Endothelial cell of umbilical vein (primary cell): ENCODE data around the gene RAD51B. TPM values are rescaled to one million over a fixed set of nuclear protein-coding genes. Genes with fewer than 3 reads are reported as not detected.

Experiments
- BruUV-seq: library from RNA; stranded (reverse); fragments of 400-500 nt; replicated peaks from 2 replicates; lab custom pipeline; 2021; lab: Mats Ljungman, UMichigan
- CTCF ChIA-PET: fragments of 300-600, 350-600 bp; sonication (Branson Sonifier 250); formaldehyde crosslinking; loops from one replicate; lab custom pipeline; 2021; ENCODE audit warnings: antibody characterized with exemption, inconsistent platforms; lab: Charles Lee
- POLR2A ChIA-PET: fragments of 300-600, 350-600 bp; sonication (Branson Sonifier 250); formaldehyde crosslinking; loops from one replicate; lab custom pipeline; 2021; ENCODE audit warnings: antibody characterized with exemption, inconsistent platforms; lab: Charles Lee
- DNase-seq: peaks from one replicate; pipeline ENCODE4 v3.0.0-alpha.2; 2011; ENCODE audit warnings: low read depth, low spot score
- FAIRE-seq: peaks from 2 replicates; lab custom pipeline; 2011; peaks lifted over from hg19 to GRCh38; lab: Jason Lieb, UNC
- H2AFZ ChIP-seq: 2 replicates; pipeline ENCODE4 v1.6.0; 2012; ENCODE audit warnings: low read depth, low read length, control low read depth, inconsistent platforms
- H3K27ac ChIP-seq: 2 replicates; pipeline ENCODE4 v1.5.1; 2011; ENCODE audit warnings: low read depth, mild to moderate bottlenecking, control low read depth, low read length, moderate library complexity; ENCODE audit not compliant: insufficient read depth
- H3K27me3 ChIP-seq, 2 experiments: 2 replicates each; pipeline versions ENCODE4 v1.6.0 to v1.6.1; 2011; ENCODE audit warnings: low read length in 2 of 2, mixed read lengths in 1 of 2; ENCODE audit not compliant: control insufficient read depth in 2 of 2, insufficient read depth in 2 of 2
- H3K36me3 ChIP-seq, 2 experiments: 2 replicates in 1 of 2; 3 replicates in 1 of 2; pipeline ENCODE4 v1.5.1; 2011; ENCODE audit warnings: low read length in 2 of 2, mild to moderate bottlenecking in 1 of 2, moderate library complexity in 1 of 2; ENCODE audit not compliant: control insufficient read depth in 2 of 2, insufficient read depth in 2 of 2; ENCODE audit errors: extremely low read depth in 1 of 2
- H3K4me1 ChIP-seq: 3 replicates; pipeline ENCODE4 v1.5.1; 2011; ENCODE audit warnings: mild to moderate bottlenecking, low read length; ENCODE audit not compliant: control insufficient read depth, insufficient read depth; ENCODE audit errors: extremely low read depth
- H3K4me2 ChIP-seq: 2 replicates; pipeline ENCODE4 v1.6.1; 2011; ENCODE audit warnings: low read length, control low read depth, mixed read lengths; ENCODE audit not compliant: insufficient read depth
- H3K4me3 ChIP-seq, 3 experiments: fragments of 200-600 bp in 1 of 3; sonication (generic), shearing (Covaris generic) in 1 of 3; replicated peaks in 1 of 3; 2 replicates each; pipeline ENCODE4 v1.5.1; 2011 to 2016; ENCODE audit warnings: control low read depth in 3 of 3, low read length in 3 of 3, mild to moderate bottlenecking in 2 of 3, inconsistent platforms in 1 of 3, low read depth in 1 of 3, moderate library complexity in 1 of 3; ENCODE audit not compliant: insufficient read depth in 1 of 3
- H3K79me2 ChIP-seq: 2 replicates; pipeline ENCODE4 v1.6.0; 2012; ENCODE audit warnings: low read length, inconsistent platforms; ENCODE audit not compliant: control insufficient read depth, insufficient read depth
- H3K9ac ChIP-seq: replicated peaks from 2 replicates; pipeline ENCODE3; 2011; ENCODE audit warnings: low read length, control low read depth; ENCODE audit not compliant: insufficient read depth; ENCODE audit errors: extremely low read depth
- H3K9me1 ChIP-seq: replicated peaks from 3 replicates; pipeline ENCODE4 v1.6.0; 2011; ENCODE audit warnings: mild to moderate bottlenecking, low read length; ENCODE audit not compliant: control insufficient read depth, insufficient read depth; ENCODE audit errors: extremely low read depth
- H3K9me3 ChIP-seq: replicated peaks from 2 replicates; pipeline ENCODE4 v1.5.1; 2012; ENCODE audit warnings: low read length, inconsistent platforms; ENCODE audit not compliant: control insufficient read depth, insufficient read depth
- H4K20me1 ChIP-seq: replicated peaks from 2 replicates; pipeline ENCODE3; 2011; ENCODE audit warnings: mild to moderate bottlenecking, low read length; ENCODE audit not compliant: control insufficient read depth, insufficient read depth; ENCODE audit errors: extremely low read depth
- CTCF ChIP-seq, 2 donors: IDR thresholded peaks; 1 replicate in 1 of 2; 2 replicates in 1 of 2; pipeline ENCODE4 v1.5.1; 2011; ENCODE audit warnings: low read length in 2 of 2, mild to moderate bottlenecking in 2 of 2, moderate library complexity in 2 of 2, control low read depth in 1 of 2, inconsistent platforms in 1 of 2, low read depth in 1 of 2; ENCODE audit not compliant: insufficient read depth in 1 of 2; ENCODE audit errors: extremely low read depth in 1 of 2
- EZH2 ChIP-seq: IDR thresholded peaks from 2 replicates; pipeline ENCODE4 v1.6.1; 2012; ENCODE audit warnings: borderline replicate concordance, low read depth, mild to moderate bottlenecking, moderate library complexity, low read length, inconsistent platforms; ENCODE audit not compliant: severe bottlenecking
- FOS ChIP-seq: IDR thresholded peaks from 2 replicates; pipeline ENCODE4 v1.6.1; 2011; ENCODE audit warnings: mild to moderate bottlenecking, low read length, moderate library complexity, borderline replicate concordance; ENCODE audit not compliant: insufficient read depth
- GATA2 ChIP-seq: IDR thresholded peaks from 2 replicates; pipeline ENCODE4 v1.7.0; 2011; ENCODE audit warnings: low read depth, mild to moderate bottlenecking, moderate library complexity, mixed read lengths, low read length; ENCODE audit not compliant: insufficient read length, insufficient read depth
- JUN ChIP-seq: IDR thresholded peaks from 2 replicates; pipeline ENCODE4 v1.6.1; 2011; ENCODE audit warnings: borderline replicate concordance, low read depth; ENCODE audit not compliant: insufficient read length, insufficient read depth
- MAX ChIP-seq: IDR thresholded peaks from 2 replicates; pipeline ENCODE4 v1.6.1; 2011; ENCODE audit not compliant: insufficient read depth, insufficient read length
- MYC ChIP-seq: IDR thresholded peaks from one replicate; pipeline ENCODE4 v1.6.1; 2011; ENCODE audit warnings: mild to moderate bottlenecking, low read depth, low read length
- POLR2A ChIP-seq: IDR thresholded peaks from 2 replicates; pipeline ENCODE4 v1.6.1; 2012; ENCODE audit warnings: low read depth, mild to moderate bottlenecking, control low read depth, low read length
- POLR2AphosphoS5 ChIP-seq: IDR thresholded peaks from 2 replicates; pipeline ENCODE4 v1.6.1; 2012; ENCODE audit warnings: low read depth, mild to moderate bottlenecking, control low read depth, low read length, moderate library complexity; ENCODE audit not compliant: insufficient read depth
- dilution Hi-C: fragments of 300-500 bp; cut with MboI; formaldehyde crosslinking; loops from one replicate; pipeline ENCODE4 v1.15.0; 2019; ENCODE audit warnings: low sequenced_read_pairs; ENCODE audit not compliant: extremely low pct_ligation_motif_present
- intact Hi-C: fragments of 100-400 bp; cut with micrococcal nuclease; formaldehyde crosslinking; loops from one replicate; pipeline ENCODE4 v1.10.0; 2022
- polyA plus RNA-seq, 4 experiments: library from polyadenylated mRNA; depleted of rRNA in 3 of 4; stranded (reverse) in 3 of 4; unstranded in 1 of 4; fragments of >200 nt; gene quantifications; 2 replicates each; pipeline versions ENCODE4 v1.2.1 to v1.2.3, GENCODE V29; 2011 to 2012; ENCODE audit warnings: missing spikeins in 1 of 4
- total RNA-seq: library from RNA; stranded (reverse); gene quantifications from 2 replicates; pipeline ENCODE4 v1.2.3, GENCODE V29; 2021

The RAD51B gene
- total and polyA plus RNA-seq, 2 donors (not counting 3 experiments of a cell fraction or from before 2014, with no cell fraction given) = 3.9 to 19.0 TPM

GRCh38 chr14:68036202-68036601 lies 216.6 kb downstream of the RAD51B start:
- no peak for TF ChIP-seq POLR2A
- no peak for TF ChIP-seq MAX
- no peak for TF ChIP-seq FOS
- TF ChIP-seq JUN = no peak
- TF ChIP-seq POLR2AphosphoS5 = no peak
- no peak for TF ChIP-seq CTCF (IDR thresholded peaks at IDR 0.05; ENCODE audit: extremely low read depth in 1 of 2, insufficient read depth in 1 of 2, low read depth in 1 of 2, low read length in 2 of 2)
- no peak for TF ChIP-seq GATA2
- TF ChIP-seq MYC = no peak
- TF ChIP-seq EZH2 = no peak
- peaks cover 6% of the 10 kb centered on the region for H3K4me1 ChIP-seq
- ChIA-PET CTCF (no interaction called here), POLR2A (no interaction called here)
- no TSS peak for BruUV-seq
- no peak overlapping the region for H3K27ac ChIP-seq
- no peaks in the 10 kb centered on the region for H3K27me3 ChIP-seq
- no peaks in the 10 kb centered on the region for H4K20me1 ChIP-seq
- H2AFZ ChIP-seq = no peak overlapping the region
- no peaks in the 10 kb centered on the region for H3K9me1 ChIP-seq
- no peaks in the 10 kb centered on the region for H3K79me2 ChIP-seq
- no peaks in the 10 kb centered on the region for H3K9me3 ChIP-seq
- H3K9ac ChIP-seq = no peak overlapping the region
- no peak for FAIRE-seq
- H3K4me3 ChIP-seq = no peak overlapping the region
- intact Hi-C loops = no loop called here
- no peak overlapping the region for H3K4me2 ChIP-seq
- dilution Hi-C loops = no loop called here
- DNase-seq = no peak
- no peaks in the 10 kb centered on the region for H3K36me3 ChIP-seq
